Neural progenitor cell (in vitro differentiated cells): Measurements from ENCODE around the gene ADGRL1.

Source experiments
- EZH2 ChIP-seq: fragments of 200-600 bp; sonication (generic); IDR thresholded peaks from 2 replicates; pipeline ENCODE4 v1.6.1; 2017; ENCODE audit warnings: antibody characterized with exemption, mild to moderate bottlenecking, moderate library complexity
- TF ChIP-seq, protein P1 (sequence below): fragments of 200-600 bp; sonication (generic); IDR thresholded peaks from 2 replicates; pipeline ENCODE4 v1.5.1; 2017; ENCODE audit warnings: antibody characterized with exemption, mild to moderate bottlenecking

DNA sequence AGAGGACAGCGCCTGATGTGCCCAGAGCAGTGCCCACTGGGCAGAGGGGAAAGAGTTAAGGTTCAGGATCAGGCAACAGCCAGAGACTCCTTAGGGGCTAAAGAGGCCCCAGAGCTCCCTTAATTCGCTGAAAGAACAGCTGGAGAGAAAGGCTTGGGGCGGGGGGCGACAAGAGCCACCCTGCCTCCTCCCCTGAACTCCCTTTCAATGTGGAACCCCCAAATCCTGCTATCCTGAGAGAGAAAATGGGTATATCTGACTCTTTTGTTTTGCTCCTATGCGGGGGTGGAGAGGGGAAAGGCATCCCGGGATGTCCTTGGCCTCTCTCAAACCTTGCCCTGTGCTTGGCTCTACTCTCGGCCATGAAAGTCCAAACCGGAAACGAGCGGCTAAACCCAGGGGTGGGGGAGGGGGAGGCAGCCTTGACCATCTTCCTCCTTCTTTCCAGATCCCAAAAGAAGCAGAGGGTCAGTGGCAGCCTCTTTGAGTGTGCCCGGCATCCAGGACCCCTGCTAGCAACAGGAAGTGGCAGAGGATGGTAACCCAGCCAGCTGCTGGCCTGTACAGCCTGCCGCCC lies 93.1 kb downstream of the ADGRL1 start:
- TF ChIP-seq, protein P1, sequence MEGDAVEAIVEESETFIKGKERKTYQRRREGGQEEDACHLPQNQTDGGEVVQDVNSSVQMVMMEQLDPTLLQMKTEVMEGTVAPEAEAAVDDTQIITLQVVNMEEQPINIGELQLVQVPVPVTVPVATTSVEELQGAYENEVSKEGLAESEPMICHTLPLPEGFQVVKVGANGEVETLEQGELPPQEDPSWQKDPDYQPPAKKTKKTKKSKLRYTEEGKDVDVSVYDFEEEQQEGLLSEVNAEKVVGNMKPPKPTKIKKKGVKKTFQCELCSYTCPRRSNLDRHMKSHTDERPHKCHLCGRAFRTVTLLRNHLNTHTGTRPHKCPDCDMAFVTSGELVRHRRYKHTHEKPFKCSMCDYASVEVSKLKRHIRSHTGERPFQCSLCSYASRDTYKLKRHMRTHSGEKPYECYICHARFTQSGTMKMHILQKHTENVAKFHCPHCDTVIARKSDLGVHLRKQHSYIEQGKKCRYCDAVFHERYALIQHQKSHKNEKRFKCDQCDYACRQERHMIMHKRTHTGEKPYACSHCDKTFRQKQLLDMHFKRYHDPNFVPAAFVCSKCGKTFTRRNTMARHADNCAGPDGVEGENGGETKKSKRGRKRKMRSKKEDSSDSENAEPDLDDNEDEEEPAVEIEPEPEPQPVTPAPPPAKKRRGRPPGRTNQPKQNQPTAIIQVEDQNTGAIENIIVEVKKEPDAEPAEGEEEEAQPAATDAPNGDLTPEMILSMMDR: no peak
- TF ChIP-seq EZH2: no peak
